GM08714 (cell line): ENCODE results near the gene GSDMA.

Experiments
- H3K4me3 ChIP-seq: fragments of 200-500 bp; sonication (Bioruptor generic); 2 replicates; pipeline ENCODE4 v1.5.1; 2014; ENCODE audit warnings: mild to moderate bottlenecking, low read length, inconsistent platforms
- ZNF274 ChIP-seq: IDR thresholded peaks from 2 replicates; pipeline ENCODE4 v1.6.1; 2012; ENCODE audit warnings: mild to moderate bottlenecking, low read depth, low read length

GSDMA gene

DNA sequence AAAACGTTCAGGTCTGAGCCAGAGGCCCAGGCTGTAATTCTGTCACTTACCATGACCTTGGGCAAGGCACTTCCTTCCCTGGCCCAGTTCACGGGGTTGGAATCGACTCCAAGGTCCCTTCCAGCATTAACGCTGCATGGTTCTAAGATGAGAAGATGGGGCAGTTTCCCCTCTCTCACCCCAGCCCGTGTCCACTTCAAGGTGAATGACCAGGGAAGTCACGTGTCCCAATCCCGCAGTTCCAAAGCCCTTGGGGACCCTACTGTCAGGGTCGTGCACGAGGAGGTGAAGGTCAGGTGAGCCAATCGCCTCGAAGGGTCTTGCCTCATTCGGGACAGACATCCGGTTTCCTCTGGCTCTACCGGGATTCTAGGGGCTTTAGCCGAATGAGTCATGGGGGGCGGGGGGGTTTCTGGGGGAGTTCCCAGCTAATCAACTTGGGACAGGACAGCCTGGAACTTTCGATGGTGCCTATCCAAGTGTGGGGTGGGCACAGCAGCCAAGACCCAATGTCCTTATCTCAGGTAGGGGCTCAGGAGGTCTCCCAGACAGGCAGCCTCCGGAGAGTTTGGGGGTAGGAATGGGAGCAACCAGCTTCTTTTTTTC, 51.7 kb downstream of the GSDMA start:
- TF ChIP-seq ZNF274, result no peak
- no peak overlapping the region for H3K4me3 ChIP-seq

- no peak for TF ChIP-seq ZNF274
- no peak within 1 kb of the TSS for H3K4me3 ChIP-seq
Observed at GRCh38 chr17:40015005-40015997, 52.5 kb downstream of the GSDMA start, which contains the start of gene CSF3. Gene CSF3 (plus strand): TSS chr17:40015440. CDS start chr17:40015475, 35 bp downstream.

- H3K4me3 ChIP-seq, result no peak overlapping the region
- TF ChIP-seq ZNF274, result no peak
Observed at GRCh38 chr17:40015998-40016985, 53.5 kb downstream of the GSDMA start.

- no peak for TF ChIP-seq ZNF274
- no peak overlapping the region for H3K4me3 ChIP-seq
Observed at GRCh38 chr17:40017422-40018080, 54.7 kb downstream of the GSDMA start.

DNA sequence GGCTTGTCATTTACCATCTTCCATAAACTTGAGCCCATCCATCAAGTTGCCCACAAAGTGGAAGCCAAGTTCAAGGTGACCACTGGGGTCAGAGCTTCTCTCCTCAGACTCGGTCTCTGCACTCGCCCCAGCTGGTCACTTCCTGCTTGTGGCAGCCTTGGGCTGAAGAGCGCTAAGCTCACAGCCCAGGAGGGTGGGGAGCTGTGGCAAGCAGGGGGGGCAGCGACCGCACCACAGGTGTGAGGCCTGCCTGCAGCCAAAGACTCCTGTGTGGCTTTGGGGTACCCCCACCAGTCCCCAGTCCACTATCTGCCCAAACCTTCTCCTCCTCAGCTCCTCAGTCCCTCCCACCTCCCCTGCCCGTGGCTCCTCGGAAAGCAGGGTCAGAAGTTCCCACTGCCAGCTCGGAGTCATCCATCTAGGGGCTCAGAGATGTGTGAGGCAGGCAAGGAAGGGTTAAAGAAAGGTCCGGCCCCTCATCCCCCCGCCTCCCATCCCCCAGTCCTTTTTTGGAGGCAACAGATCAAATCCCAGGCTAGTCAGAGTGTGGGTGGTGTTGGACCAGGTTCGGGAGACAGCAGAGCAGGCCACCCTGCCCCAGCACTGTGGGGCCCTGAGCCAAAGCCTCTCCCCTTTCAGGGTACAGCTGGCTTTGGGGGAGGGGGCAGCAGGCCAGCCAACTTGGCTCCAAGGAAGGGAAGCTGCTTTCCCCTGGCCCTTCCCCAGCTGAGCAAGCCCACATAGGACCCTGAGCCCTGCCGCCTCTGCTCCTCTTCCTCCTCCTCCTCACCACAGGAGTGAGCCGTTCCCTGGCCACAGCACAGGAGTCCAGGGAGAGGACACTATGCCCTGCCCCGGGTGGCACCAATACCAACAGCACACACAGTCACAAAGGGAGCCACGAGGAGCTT, 55.7 kb downstream of the GSDMA start:
- H3K4me3 ChIP-seq, result no peak overlapping the region
- no peak for TF ChIP-seq ZNF274

DNA sequence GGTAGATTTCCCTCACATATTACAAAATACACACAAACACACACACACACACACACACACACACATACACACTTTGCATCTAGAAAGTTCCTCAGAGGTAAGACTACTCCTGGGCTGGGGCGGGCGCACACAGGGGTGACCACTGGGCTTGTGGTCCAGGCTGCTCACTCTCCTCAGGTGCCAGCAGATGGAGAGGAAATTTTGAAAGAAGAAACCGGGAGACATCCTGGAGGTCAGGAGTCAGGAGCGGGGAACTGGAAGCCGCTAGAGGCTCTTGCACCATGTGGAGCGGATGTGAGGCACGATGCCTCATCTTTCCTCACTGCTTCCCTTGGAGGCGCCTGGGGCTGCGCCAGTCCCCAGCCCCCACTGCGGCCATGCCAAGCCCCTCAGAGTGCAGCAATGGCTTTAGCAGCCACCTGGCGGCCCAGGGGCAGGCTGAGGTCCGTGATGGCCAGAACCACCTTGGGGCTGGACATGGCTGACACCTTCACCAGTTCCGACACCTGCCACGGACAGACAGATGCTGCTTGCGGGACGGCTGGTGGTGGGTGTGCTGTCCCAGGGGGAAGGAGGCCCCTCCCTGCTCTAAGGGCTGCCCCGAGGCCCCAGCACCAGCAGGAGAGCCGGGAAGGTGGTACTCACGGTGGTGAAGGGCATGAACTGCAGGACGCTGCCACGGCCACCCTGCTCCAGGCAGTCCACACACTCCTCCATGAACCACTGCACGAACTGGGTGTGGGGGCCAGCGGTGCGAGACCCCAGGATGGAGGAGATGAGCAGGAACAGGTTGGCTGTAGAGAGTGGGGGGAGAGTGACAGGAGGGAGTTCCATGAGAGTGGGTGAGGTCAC, 56.6 kb downstream of the GSDMA start:
- no peak for TF ChIP-seq ZNF274
- no peak overlapping the region for H3K4me3 ChIP-seq

DNA sequence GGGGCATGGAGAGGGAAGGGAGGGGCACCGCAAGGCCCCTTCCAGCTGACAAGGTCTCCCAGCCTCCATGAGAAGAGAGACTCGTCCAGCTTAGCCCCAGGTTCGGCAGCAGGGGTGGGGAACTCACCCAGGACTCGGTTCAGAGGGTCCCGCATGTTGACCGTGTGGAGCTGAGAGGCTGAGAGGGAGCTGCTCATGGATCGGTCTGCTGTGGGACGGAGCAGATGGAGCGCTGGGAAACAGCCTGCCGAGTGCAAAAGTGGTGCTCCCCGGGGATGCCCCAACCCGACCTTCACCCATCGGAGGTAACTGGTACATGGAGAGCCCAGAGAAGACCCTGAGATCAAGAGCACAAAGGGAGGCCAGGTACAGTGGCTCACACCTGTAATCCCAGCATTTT, 57.3 kb downstream of the GSDMA start:
- no peak for TF ChIP-seq ZNF274
- no peak overlapping the region for H3K4me3 ChIP-seq

GRCh38 chr17:40021451-40021971, 58.7 kb downstream of the GSDMA start:
- H3K4me3 ChIP-seq, result no peak overlapping the region
- no peak for TF ChIP-seq ZNF274

- no peak overlapping the region for H3K4me3 ChIP-seq
- TF ChIP-seq ZNF274, result no peak
Observed at GRCh38 chr17:40022497-40022896, 59.7 kb downstream of the GSDMA start.

GRCh38 chr17:40022961-40023541, 60.2 kb downstream of the GSDMA start:
- no peak for TF ChIP-seq ZNF274

More at GRCh38 chr17:40022961-40023541, 60.2 kb downstream of the GSDMA start:
- H3K4me3 ChIP-seq, result no peak overlapping the region
